Mammary epithelial cell (primary cell): ENCODE results near the gene PGGT1B.

Experiments used
- EZH2 ChIP-seq: IDR thresholded peaks from 2 replicates; pipeline ENCODE4 v1.6.1; 2012; ENCODE audit warnings: low read length, inconsistent platforms, borderline replicate concordance
- TF ChIP-seq, protein P1 (sequence below), 2 donors: IDR thresholded peaks in 1 of 2; conservative IDR thresholded peaks in 1 of 2; 2 replicates each; pipeline ENCODE4 v1.5.1; 2011 to 2012; ENCODE audit warnings: inconsistent platforms in 2 of 2, low read length in 2 of 2, mild to moderate bottlenecking in 2 of 2, control low read depth in 1 of 2, low read depth in 1 of 2; ENCODE audit not compliant: insufficient read depth in 1 of 2; ENCODE audit errors: extremely low read depth in 1 of 2

- peak; percentile 88 for TF ChIP-seq EZH2
- TF ChIP-seq, protein P1, sequence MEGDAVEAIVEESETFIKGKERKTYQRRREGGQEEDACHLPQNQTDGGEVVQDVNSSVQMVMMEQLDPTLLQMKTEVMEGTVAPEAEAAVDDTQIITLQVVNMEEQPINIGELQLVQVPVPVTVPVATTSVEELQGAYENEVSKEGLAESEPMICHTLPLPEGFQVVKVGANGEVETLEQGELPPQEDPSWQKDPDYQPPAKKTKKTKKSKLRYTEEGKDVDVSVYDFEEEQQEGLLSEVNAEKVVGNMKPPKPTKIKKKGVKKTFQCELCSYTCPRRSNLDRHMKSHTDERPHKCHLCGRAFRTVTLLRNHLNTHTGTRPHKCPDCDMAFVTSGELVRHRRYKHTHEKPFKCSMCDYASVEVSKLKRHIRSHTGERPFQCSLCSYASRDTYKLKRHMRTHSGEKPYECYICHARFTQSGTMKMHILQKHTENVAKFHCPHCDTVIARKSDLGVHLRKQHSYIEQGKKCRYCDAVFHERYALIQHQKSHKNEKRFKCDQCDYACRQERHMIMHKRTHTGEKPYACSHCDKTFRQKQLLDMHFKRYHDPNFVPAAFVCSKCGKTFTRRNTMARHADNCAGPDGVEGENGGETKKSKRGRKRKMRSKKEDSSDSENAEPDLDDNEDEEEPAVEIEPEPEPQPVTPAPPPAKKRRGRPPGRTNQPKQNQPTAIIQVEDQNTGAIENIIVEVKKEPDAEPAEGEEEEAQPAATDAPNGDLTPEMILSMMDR (conservative IDR thresholded peaks at IDR 0.05 in 1 of 2, IDR thresholded peaks at IDR 0.05 in 1 of 2; ENCODE audit: extremely low read depth in 1 of 2, insufficient read depth in 1 of 2, low read depth in 1 of 2, low read length in 2 of 2), result no peak
Observed at GRCh38 chr5:115179394-115180164, 83.1 kb downstream of the PGGT1B start.
